GM10266 (cell line): ENCODE data around the gene NPBWR2.

Experiments
- DNase-seq: peaks from one replicate; pipeline ENCODE4 v3.0.0; 2012; ENCODE audit errors: extremely low spot score
- CTCF ChIP-seq: IDR thresholded peaks from 2 replicates; pipeline ENCODE4 v1.5.1; 2012; ENCODE audit warnings: mild to moderate bottlenecking, low read depth; ENCODE audit not compliant: control insufficient read depth, insufficient read depth; ENCODE audit errors: missing control alignments

Gene NPBWR2

GRCh38 chr20:64069209-64069613, 38.2 kb downstream of the NPBWR2 start:
- DNase-seq, result no peak
- TF ChIP-seq CTCF, result no peak

- no peak for DNase-seq
- no peak for TF ChIP-seq CTCF
These were observed 38.8 kb downstream of the NPBWR2 start for GRCh38 chr20:64068386-64069208.

DNA sequence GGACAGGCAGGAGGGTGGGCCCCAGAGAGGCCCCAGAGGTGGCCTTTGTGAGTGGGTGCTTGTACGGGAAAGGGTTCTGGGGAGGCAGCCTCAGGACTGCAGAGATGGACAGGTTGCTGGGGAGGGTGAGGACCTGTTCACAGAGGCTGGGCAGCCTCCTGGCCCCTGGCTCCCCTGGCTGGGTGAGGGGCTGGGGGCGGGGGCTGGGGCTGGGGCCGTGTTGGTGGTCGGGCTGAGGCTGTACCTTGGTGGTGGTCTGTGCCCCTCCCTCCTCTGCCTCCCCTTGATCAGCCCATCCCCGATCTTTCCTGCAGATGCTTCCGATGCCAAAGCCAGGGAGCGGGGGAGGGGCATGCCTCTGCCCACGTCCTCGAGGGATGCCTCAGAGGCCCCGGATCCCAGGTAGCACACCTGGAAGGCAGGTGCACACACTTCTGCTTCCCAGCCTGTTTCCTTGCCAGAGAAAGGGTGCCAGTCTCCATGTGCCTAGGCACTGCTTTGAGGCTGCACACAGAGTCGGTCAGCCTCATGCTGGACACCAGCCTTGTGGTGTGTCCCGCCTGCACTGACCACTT, 39.5 kb downstream of the NPBWR2 start:
- TF ChIP-seq CTCF, result no peak
- DNase-seq, result no peak

DNA sequence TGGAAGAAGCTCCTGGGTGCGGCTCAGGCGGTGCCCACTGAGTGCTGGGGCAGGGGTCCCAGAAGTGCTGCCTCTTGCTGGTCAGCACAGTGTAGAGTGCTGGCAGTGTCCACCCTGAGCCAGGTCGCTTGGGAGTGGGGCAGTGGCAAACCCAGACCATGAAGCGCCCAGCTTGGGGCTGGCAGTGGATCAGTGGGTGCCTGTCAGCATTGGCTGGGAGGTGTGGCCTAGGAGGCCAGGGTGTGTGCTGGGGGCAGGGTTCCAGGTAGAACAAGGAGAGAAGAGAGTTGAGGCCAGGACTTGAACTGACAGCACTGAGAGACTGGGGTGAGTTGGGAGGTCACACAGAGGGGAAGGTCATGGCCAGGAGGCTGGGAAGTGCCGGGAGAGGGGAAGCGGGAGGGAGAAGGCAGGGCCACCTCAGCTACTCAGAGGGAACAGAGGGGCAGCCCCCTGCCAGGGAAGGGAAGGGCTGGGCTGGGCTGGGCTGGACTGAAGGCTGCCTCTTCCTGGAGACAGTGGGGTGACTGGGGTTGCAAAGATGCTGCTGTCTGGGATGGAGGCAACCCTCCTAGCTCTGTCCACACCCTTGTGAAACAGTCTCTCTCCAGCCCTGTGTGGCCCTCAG, 40.2 kb downstream of the NPBWR2 start:
- no peak for TF ChIP-seq CTCF
- no peak for DNase-seq

GRCh38 chr20:64065974-64066343, 41.4 kb downstream of the NPBWR2 start:
- TF ChIP-seq CTCF, result no peak
- peak; percentile 83 for DNase-seq

GRCh38 chr20:64065062-64065973, 42.0 kb downstream of the NPBWR2 start:
- DNase-seq, result no peak
- TF ChIP-seq CTCF, result no peak
